ENCODE results near the gene RAPGEF1. TPM values are rescaled to one million over a fixed set of nuclear protein-coding genes. Genes with fewer than 3 reads are reported as not detected.

The RAPGEF1 gene
- total and polyA plus RNA-seq, 2 of the 13 experiments (the other 11 are each of a cell fraction or from before 2014, with no cell fraction given): 21.2 to 38.9 TPM

DNA sequence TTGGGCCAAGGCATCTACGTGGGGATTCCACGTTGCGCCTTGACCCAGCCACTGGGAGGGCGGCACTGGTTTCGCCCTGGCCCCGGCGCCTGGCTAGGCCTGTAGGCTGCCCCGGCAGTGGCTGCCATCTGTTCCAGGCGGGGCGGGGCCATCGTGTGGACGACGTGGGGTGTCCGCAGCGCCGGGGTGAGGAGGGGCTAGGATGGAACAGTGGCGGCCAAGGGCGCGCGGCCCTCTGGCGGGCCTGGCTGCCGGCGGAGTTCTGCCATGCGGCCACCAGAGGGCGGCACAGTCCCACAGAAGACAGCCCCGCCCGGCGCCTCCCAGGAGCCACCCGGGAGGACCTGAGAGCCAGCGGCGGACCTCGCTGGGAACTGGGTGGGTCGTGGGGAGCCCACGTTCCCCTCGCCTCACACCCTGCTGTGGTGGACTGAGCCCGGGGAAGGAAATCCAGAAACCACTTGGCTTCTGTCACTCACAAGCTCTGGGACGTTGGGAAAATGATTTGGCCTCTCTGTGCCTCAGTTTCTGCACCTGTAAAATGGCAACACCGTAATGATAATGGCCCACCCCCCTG lies 22.6 kb upstream of the RAPGEF1 start (continued):
- TF ChIP-seq CCAR2 (optimal IDR thresholded peaks at IDR 0.05; ENCODE audit: low read depth, low read length) (no peak), SMC3 (IDR thresholded peaks at IDR 0.05; ENCODE audit: low read length) (peak; percentile 15; the same call in 1 of the 2 replicates), SP5 (CRISPR knock-in tag; IDR thresholded peaks at IDR 0.05; ENCODE audit: borderline replicate concordance, low read depth) (no peak), ZSCAN21 (CRISPR knock-in tag; IDR thresholded peaks at IDR 0.05; ENCODE audit: borderline replicate concordance) (no peak), SIN3A (IDR thresholded peaks at IDR 0.05; ENCODE audit: borderline replicate concordance, low read depth, low read length) (no peak), HOXA9 (CRISPR knock-in tag; IDR thresholded peaks at IDR 0.05; ENCODE audit: borderline replicate concordance) (no peak), SMYD3 (CRISPR knock-in tag; IDR thresholded peaks at IDR 0.05) (no peak), ZSCAN29 (CRISPR knock-in tag; conservative IDR thresholded peaks at IDR 0.05) (no peak), RCOR2 (CRISPR knock-in tag; IDR thresholded peaks at IDR 0.05) (no peak), MEF2D (CRISPR knock-in tag; IDR thresholded peaks at IDR 0.05) (no peak), ZNF24 (IDR thresholded peaks at IDR 0.05) (no peak), AKAP8 (CRISPR knock-in tag; IDR thresholded peaks at IDR 0.05) (no peak), CREB1 (IDR thresholded peaks at IDR 0.05) (no peak), CREB1 (CRISPR knock-in tag; IDR thresholded peaks at IDR 0.05) (no peak), CEBPG (CRISPR knock-in tag; IDR thresholded peaks at IDR 0.05) (no peak)
- TF ChIP-seq, protein P1, sequence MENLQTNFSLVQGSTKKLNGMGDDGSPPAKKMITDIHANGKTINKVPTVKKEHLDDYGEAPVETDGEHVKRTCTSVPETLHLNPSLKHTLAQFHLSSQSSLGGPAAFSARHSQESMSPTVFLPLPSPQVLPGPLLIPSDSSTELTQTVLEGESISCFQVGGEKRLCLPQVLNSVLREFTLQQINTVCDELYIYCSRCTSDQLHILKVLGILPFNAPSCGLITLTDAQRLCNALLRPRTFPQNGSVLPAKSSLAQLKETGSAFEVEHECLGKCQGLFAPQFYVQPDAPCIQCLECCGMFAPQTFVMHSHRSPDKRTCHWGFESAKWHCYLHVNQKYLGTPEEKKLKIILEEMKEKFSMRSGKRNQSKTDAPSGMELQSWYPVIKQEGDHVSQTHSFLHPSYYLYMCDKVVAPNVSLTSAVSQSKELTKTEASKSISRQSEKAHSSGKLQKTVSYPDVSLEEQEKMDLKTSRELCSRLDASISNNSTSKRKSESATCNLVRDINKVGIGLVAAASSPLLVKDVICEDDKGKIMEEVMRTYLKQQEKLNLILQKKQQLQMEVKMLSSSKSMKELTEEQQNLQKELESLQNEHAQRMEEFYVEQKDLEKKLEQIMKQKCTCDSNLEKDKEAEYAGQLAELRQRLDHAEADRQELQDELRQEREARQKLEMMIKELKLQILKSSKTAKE (CRISPR knock-in tag; IDR thresholded peaks at IDR 0.05; ENCODE audit: borderline replicate concordance): no peak
- TF ChIP-seq, protein P2, sequence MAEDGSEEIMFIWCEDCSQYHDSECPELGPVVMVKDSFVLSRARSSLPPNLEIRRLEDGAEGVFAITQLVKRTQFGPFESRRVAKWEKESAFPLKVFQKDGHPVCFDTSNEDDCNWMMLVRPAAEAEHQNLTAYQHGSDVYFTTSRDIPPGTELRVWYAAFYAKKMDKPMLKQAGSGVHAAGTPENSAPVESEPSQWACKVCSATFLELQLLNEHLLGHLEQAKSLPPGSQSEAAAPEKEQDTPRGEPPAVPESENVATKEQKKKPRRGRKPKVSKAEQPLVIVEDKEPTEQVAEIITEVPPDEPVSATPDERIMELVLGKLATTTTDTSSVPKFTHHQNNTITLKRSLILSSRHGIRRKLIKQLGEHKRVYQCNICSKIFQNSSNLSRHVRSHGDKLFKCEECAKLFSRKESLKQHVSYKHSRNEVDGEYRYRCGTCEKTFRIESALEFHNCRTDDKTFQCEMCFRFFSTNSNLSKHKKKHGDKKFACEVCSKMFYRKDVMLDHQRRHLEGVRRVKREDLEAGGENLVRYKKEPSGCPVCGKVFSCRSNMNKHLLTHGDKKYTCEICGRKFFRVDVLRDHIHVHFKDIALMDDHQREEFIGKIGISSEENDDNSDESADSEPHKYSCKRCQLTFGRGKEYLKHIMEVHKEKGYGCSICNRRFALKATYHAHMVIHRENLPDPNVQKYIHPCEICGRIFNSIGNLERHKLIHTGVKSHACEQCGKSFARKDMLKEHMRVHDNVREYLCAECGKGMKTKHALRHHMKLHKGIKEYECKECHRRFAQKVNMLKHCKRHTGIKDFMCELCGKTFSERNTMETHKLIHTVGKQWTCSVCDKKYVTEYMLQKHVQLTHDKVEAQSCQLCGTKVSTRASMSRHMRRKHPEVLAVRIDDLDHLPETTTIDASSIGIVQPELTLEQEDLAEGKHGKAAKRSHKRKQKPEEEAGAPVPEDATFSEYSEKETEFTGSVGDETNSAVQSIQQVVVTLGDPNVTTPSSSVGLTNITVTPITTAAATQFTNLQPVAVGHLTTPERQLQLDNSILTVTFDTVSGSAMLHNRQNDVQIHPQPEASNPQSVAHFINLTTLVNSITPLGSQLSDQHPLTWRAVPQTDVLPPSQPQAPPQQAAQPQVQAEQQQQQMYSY (CRISPR knock-in tag; IDR thresholded peaks at IDR 0.05): no peak
- TF ChIP-seq, protein P3, sequence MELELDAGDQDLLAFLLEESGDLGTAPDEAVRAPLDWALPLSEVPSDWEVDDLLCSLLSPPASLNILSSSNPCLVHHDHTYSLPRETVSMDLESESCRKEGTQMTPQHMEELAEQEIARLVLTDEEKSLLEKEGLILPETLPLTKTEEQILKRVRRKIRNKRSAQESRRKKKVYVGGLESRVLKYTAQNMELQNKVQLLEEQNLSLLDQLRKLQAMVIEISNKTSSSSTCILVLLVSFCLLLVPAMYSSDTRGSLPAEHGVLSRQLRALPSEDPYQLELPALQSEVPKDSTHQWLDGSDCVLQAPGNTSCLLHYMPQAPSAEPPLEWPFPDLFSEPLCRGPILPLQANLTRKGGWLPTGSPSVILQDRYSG (CRISPR knock-in tag; IDR thresholded peaks at IDR 0.05): no peak
- TF ChIP-seq, protein P4, sequence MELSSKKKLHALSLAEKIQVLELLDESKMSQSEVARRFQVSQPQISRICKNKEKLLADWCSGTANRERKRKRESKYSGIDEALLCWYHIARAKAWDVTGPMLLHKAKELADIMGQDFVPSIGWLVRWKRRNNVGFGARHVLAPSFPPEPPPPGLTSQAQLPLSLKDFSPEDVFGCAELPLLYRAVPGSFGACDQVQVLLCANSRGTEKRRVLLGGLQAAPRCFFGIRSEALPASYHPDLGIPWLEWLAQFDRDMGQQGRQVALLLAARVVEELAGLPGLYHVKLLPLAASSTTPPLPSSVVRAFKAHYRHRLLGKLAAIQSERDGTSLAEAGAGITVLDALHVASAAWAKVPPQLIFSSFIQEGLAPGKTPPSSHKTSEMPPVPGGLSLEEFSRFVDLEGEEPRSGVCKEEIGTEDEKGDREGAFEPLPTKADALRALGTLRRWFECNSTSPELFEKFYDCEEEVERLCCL (CRISPR knock-in tag; IDR thresholded peaks at IDR 0.05; ENCODE audit: borderline replicate concordance): no peak
- TF ChIP-seq, protein P5, sequence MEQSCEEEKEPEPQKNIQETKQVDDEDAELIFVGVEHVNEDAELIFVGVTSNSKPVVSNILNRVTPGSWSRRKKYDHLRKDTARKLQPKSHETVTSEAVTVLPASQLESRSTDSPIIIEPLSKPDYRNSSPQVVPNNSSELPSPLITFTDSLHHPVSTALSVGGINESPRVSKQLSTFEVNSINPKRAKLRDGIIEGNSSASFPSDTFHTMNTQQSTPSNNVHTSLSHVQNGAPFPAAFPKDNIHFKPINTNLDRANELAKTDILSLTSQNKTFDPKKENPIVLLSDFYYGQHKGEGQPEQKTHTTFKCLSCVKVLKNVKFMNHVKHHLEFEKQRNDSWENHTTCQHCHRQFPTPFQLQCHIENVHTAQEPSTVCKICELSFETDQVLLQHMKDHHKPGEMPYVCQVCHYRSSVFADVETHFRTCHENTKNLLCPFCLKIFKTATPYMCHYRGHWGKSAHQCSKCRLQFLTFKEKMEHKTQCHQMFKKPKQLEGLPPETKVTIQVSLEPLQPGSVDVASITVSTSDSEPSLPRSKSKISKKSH (CRISPR knock-in tag; IDR thresholded peaks at IDR 0.05; ENCODE audit: borderline replicate concordance): peak; percentile 46; the same call in 1 of the 2 replicates
- TF ChIP-seq, protein P6, sequence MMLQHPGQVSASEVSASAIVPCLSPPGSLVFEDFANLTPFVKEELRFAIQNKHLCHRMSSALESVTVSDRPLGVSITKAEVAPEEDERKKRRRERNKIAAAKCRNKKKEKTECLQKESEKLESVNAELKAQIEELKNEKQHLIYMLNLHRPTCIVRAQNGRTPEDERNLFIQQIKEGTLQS (CRISPR knock-in tag; IDR thresholded peaks at IDR 0.05): no peak
